ENCODE data around the gene ARHGEF33.
"Not testable (repeated sequence)": the region's sequence is repeated elsewhere in the genome, so short reads cannot be mapped to it uniquely, and the experiment has no call there.

ARHGEF33 gene

GRCh38 chr2:38911191-38911590 lies 21.5 kb downstream of the ARHGEF33 start:
- DNase-seq (ENCODE audit: low read depth) = no peak

DNA sequence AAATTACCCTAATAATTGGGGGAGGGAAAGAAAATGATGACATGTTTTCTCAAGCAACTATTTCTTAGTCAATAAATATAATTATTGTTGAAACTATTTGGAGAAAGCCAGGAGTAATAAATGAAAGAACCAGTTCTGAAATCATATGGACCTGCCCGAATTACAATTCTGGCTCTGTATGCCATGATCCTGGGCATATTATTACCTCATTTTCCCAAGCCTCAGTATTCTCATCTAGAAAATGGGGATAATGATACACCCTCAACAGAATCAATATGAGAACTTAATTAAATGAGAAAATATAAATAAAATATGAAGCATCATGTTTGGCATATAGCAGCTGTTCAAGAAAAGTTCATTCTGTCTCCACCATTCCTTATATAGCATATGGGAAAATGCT lies 22.9 kb downstream of the ARHGEF33 start:
- DNase-seq (ENCODE audit: low read depth) = no peak

GRCh38 chr2:38922389-38922788 lies 32.7 kb downstream of the ARHGEF33 start:
- no peak for DNase-seq (ENCODE audit: low read depth)

- no peak for DNase-seq (ENCODE audit: low read depth)
Measured at GRCh38 chr2:38922902-38923301, 33.2 kb downstream of the ARHGEF33 start.

GRCh38 chr2:38925982-38926381 lies 36.3 kb downstream of the ARHGEF33 start:
- DNase-seq (ENCODE audit: low read depth) = no peak

DNA sequence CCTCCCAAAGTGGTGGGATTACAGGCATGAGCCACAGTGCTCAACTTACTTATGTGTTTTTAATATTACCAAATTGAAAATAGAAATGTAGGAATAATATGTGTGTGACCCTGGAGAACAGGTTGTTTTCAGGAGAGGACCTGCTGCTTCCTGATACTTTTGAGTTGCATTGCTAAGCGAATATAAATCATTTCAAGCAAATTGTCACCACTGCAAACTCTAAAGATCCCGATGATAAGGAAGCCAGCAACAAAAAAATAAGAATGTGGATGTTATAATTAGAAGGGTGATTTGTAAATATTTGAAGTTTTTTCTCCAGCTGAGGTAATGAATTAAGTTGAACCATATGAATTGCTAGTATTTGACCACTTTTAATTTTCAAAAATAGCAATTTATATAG lies 40.9 kb downstream of the ARHGEF33 start:
- no peak for DNase-seq (ENCODE audit: low read depth)

GRCh38 chr2:38932586-38932985 lies 42.9 kb downstream of the ARHGEF33 start:
- DNase-seq (ENCODE audit: low read depth) = no peak

GRCh38 chr2:38933653-38934052 lies 44.0 kb downstream of the ARHGEF33 start:
- DNase-seq (ENCODE audit: low read depth) = peak; percentile 27

- no peak for DNase-seq (ENCODE audit: low read depth)
Measured at GRCh38 chr2:38934742-38935141, 45.1 kb downstream of the ARHGEF33 start.

DNA sequence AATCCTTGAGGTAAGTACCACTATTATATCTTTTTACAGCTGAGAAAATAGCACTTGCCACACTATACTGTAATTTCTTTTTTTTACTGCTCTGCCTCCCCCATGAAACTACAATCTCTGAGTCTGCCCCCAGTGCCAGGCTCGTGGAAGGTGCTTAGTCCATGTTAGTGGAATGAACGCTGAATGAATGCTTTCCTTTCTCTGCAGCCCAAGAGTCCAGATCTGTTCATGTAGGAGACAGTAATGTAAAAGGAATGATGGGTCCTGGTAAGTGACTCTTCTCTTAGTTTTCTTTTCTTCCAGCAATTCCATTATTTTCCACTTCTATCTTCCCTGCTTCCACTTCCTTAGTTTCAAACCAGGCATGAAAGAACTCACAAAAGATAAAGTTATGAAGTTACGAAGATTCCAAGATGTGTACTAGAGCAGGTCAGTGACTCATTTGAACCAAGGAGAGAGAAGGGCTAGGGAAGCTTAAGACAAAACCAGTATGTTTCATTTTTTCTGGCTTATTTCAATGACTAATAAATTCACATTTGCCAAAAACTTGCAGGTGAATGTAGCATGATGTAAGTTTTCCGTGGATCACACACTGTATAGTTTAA lies 46.0 kb downstream of the ARHGEF33 start:
- peak; percentile 76 for DNase-seq (ENCODE audit: low read depth)

DNA sequence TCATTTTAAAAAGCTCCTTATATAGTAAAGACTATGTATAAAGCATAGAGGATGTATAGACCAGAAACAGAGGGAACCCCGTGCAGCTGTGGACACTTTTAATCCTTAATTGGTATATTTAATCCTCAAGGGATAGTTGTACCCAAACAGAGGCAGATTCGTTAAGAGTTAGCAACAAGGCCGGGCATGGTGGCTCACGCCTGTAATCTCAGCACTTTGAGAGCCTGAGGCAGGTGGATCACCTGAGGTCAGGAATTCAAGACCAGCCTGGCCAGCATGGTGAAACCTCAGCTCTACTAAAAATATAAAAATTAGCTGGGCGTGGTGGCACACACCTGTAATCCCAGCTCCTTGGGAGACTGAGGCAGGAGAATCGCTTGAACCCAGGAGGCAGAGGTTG lies 46.8 kb downstream of the ARHGEF33 start:
- DNase-seq (ENCODE audit: low read depth) = not testable (repeated sequence)

DNA sequence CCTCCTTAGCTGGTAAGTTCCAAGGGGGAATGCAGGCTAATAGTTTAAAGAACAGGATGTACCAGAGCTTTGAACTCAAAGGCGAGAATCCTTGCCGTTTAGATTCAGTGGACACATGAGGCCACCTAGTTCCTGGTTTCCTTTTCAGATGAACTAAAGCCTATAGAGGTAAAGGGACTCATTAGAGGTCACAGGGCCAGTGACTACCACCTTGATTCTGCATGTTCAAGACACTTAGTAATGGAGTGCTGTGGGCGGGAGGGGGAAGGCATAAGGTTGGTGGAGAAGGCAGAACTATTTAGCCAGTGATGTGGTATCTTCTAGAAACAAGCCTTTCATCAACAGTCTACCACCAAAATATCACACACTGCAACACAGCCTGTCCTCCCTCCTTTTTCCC lies 47.9 kb downstream of the ARHGEF33 start:
- DNase-seq (ENCODE audit: low read depth) = no peak

DNA sequence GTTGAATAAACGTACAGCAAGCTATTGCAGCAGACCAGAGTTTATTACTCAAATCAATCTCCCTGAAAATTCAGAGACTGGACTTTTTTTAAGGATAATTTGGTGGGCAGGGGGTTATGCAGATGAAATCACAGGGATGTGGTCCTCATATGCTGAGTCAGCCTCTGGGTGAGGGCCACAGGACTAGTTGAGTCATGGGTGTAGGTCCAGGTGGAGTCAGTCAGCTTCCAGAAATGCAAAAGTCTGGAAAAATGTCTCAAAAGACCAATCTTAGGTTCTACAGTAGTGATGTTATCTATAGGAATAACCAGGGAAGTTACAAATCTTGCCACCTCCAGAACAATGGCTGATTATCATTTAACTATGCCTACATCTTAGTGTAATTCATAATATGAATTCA lies 51.1 kb downstream of the ARHGEF33 start:
- DNase-seq (ENCODE audit: low read depth) = no peak

GRCh38 chr2:38943784-38944183 lies 54.1 kb downstream of the ARHGEF33 start:
- DNase-seq (ENCODE audit: low read depth) = no peak

DNA sequence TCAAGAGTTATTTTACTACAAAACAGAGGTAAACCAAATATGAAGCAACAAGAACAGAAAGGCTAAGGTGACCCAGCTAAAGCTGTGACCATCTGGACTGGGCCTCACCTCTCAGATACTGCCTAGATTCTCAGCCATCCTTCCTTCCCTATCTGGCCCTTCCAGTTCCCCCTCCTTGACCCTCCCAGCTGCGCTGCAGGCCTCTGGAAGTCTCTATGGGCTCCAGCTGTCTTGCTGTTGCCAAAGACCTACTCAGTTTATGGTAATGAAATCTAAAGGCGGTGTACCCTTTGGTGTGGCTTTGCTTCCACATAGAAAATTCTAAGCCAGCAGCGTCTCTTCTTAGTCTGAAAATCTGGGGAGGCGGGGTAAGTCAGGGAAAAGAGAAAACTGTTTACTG lies 55.7 kb downstream of the ARHGEF33 start:
- no peak for DNase-seq (ENCODE audit: low read depth)

GRCh38 chr2:38945911-38946310 lies 56.2 kb downstream of the ARHGEF33 start:
- DNase-seq (ENCODE audit: low read depth) = no peak

DNA sequence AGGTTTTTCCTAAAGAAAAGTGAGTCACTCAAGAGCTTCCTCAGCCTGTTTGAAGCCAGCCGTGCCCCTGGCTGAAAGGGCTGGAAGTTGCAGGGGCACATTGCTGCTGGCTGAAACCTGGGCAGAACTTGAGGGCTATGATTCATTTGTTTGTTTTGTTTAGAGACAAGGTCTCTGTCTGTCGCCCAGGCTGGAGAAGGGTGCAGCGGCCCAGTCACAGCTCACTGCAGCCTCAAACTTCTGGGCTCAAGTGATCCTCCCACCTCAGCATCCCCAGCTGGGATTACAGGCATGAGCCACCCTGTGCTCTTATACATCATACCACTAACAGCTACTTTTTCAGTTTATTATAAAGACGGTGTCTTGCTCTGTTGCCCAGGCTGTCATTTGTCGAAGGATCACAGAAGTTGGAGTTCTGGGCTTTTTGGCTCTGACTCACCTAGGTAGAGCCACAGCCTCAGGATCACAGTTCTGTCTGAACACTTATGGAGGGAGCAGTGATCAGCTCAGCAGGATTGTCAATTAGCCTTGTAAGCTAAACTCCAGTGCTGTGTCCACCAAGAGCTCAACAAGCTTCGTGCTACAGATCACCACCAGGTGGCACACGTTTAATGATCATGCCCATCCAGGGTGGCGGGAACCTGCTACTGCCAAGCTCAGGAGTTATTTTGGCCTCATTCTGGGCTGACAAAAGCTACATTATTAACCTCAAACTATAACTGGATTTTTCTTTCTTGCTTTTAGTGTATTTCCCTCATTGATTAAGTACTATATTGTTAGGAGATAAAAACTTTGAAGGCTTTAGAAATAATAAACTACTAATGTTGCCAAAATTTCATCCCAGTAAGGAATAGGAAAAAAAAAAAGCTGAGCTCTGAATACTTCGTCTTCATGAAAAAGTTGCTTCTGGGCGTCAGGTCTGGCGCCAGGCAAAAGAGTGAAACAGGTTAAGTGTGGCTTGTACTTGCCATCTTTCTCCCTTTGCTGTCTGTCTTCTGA lies 57.9 kb downstream of the ARHGEF33 start:
- DNase-seq (ENCODE audit: low read depth) = peak; percentile 76

- no peak for DNase-seq (ENCODE audit: low read depth)
Measured at GRCh38 chr2:38948387-38948882, 58.8 kb downstream of the ARHGEF33 start.

DNA sequence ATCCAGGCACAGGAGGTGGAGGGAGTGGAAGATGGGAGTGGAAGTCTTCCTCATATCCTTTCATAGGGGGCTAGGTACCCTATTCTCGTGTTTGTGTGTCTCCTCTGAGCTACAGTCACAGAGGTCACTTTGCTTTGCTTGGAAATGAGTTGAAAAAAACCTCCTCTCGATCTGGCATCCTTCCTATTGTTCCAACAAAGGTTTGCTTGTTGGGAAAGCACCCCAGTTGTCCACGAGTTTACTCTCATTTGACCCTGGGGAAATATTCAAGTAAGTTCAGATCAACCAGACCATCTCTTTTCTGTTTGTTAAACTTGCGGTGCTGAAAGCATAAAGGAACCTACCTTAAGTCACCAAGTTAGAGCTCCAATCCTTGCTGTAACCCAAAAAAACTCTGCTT lies 59.3 kb downstream of the ARHGEF33 start:
- DNase-seq (ENCODE audit: low read depth) = no peak

GRCh38 chr2:38951766-38952165 lies 62.1 kb downstream of the ARHGEF33 start:
- no peak for DNase-seq (ENCODE audit: low read depth)

- no peak for DNase-seq (ENCODE audit: low read depth)
Measured at GRCh38 chr2:38957972-38958371, 68.3 kb downstream of the ARHGEF33 start.

- no peak for DNase-seq (ENCODE audit: low read depth)
Measured at GRCh38 chr2:38959466-38959865, 69.8 kb downstream of the ARHGEF33 start.

- peak; percentile 94 for DNase-seq (ENCODE audit: low read depth)
Measured at GRCh38 chr2:38959938-38960608, 70.4 kb downstream of the ARHGEF33 start.
